NCI-H128 (cell line): Measurements from ENCODE around the gene HECTD3.

ENCODE experiments used
- DNase-seq: peaks from one replicate; lab custom pipeline; 2025; ENCODE audit not compliant: unreplicated experiment; lab: John Stamatoyannopoulos, UW

The HECTD3 gene

GRCh38 chr1:45010855-45011811 is at the start of gene HECTD3:
Gene HECTD3, minus strand, starts transcription at chr1:45011324. Its CDS starts 67 bp downstream, at chr1:45011257.
- peak; percentile 47 for DNase-seq

GRCh38 chr1:45059829-45060228 is 48.7 kb upstream of the HECTD3 start:
- DNase-seq: no peak

DNA sequence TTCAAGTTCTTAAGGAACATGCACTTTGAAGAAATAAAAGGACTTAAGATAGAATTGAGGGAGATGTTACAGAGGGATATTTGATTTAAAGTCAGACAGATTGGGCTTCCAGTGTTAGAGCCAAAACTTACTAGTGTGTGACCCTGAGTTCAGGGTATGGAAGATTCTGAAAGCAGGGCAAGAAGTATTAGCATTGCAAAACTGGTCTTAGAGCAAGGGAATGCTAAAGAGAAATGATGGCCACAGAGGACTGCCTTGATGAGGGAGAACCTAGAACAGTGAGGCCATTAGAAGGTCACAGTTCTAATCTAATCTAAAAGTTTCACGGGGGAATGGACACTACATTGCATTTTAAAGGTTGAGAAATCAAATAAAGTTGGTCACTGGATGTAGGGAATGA is 46.4 kb upstream of the HECTD3 start:
- no peak for DNase-seq

DNA sequence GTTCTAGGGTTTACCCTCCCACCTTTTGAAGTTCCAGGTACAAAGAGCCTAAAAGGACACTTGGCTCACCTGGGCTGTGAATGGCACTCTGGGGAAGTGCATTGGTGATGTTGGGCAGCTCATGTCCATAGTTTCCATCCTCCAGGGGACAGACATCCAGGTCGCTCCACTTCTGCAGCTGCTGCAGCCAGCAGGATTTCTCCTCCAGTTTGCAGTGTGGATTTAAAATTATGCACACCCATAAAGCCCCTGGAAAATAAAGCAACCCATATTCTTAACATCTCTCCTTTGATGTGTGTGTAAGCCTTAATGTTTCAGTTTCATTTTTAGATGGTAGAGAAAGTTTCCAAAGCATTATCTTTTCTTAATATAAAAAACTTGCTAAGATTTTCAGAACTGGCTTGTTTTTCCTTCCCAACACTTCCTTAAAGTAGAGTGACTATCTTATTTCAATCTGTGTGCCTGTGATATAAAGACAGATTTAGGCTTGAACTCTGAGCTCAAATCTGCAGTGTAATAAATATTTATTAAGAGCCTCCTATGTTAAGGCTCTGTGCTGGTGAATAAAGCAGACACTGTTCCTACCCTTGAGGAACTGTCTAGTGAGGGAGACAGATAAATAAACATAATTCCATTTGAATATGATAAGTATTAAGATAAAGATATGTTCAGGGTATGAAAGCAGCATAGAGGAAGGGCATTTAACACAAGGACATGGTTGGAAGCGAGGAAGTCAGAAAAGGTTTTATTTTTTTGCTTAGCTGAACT is 40.1 kb upstream of the HECTD3 start:
- no peak for DNase-seq

GRCh38 chr1:45047032-45047431 is 35.9 kb upstream of the HECTD3 start:
- no peak for DNase-seq

DNA sequence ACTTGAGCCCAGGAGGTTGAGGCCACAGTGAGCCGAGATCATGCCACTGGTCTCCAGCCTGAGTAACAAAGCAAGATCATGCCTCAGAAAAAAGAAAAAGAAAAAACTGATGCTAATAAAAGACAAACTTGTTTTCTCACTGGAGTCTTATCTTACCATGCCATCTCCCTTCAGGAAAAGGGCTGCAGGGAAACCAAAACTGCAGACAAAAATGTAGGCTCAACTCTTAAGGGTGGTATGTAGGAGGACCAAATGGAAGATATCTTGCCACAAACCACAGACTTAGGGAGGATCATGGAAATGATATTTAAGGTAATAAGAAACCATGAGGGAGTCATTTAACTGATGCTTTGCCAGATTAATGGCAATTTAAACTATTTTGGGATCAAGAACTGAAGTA is 33.8 kb upstream of the HECTD3 start:
- DNase-seq: no peak

- DNase-seq: no peak
These were observed 32.0 kb upstream of the HECTD3 start for GRCh38 chr1:45043094-45043493.

DNA sequence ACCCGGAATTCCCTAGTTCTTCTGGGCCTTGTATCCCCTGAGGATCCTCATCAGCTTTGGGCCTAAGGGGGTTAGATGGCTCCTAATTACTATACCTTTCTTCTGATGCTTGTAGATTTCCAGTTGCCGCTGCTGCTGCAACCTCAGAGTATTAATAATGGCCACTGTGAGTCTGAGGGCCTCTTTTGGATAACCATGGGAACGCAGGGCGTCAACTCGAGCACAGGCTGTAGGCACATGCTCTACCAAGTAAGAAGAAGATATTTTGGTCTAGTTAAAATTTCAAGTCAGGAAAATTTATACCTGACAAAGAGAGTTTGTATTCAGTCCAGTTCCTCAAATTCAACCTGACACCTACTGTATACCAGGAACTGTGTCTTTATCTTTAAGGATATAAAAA is 29.2 kb upstream of the HECTD3 start:
- no peak for DNase-seq

- DNase-seq: no peak
These were observed 27.7 kb upstream of the HECTD3 start for GRCh38 chr1:45038661-45039364.

GRCh38 chr1:45038240-45038639 is 27.1 kb upstream of the HECTD3 start:
- DNase-seq: no peak

DNA sequence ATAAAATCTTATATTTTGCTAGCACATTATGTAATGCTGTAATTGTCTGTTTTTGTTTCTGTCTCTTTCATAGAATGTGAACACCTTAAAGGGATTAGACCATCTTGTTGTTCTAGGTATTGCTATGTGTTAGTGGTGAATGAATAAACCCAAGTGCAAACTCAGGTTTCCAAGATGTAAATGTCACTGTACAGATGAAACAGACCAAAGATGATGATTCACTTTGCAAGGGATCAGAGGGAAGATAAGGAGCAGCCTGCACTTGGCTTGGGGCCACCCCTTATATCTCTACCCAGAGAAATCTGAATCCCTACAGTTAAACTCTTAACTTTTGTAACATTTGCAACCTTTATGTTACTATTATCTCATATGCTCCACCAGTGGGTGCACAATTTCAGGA is 26.3 kb upstream of the HECTD3 start:
- no peak for DNase-seq

- no peak for DNase-seq
These were observed 24.6 kb upstream of the HECTD3 start for GRCh38 chr1:45035631-45036301.

- no peak for DNase-seq
These were observed 22.2 kb upstream of the HECTD3 start for GRCh38 chr1:45033356-45033755.

DNA sequence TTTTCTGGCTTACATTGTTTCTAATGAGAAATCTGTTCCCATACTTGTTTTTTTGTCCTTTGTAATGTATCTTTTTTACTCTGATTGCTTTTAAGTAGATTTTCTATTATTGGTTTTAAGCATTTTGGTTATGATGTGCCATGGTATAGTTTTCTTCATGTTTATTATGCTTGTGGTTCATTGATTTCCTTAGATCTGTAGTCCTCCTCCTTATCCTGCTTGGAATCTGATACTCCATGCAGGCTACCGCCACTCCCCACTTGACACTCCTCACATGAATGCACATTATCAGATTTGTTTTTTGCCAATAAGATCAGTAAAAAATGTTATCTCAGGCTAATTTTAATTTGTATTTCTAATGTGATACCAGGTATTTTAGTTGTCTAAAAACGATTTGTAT is 21.7 kb upstream of the HECTD3 start:
- no peak for DNase-seq

GRCh38 chr1:45026446-45026845 is 15.3 kb upstream of the HECTD3 start:
- no peak for DNase-seq

DNA sequence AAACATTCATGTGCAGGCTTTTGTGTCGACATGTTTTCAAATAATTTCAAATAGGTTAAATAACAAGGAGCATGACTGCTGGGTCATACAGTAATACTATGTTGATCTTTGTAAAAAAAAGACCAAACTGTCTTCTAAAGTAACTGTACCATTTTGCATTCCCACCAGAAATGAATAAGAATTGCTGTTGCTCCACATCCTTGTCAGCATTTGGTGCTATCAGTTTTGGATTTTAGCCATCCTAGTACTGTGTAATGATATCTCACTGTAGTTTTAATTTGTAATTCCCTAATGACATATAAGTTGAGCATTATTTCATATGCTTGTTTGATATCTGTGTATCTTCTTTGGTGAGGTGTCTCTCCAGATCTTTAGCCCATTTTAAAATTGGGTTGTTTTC is 12.5 kb upstream of the HECTD3 start:
- DNase-seq: no peak

DNA sequence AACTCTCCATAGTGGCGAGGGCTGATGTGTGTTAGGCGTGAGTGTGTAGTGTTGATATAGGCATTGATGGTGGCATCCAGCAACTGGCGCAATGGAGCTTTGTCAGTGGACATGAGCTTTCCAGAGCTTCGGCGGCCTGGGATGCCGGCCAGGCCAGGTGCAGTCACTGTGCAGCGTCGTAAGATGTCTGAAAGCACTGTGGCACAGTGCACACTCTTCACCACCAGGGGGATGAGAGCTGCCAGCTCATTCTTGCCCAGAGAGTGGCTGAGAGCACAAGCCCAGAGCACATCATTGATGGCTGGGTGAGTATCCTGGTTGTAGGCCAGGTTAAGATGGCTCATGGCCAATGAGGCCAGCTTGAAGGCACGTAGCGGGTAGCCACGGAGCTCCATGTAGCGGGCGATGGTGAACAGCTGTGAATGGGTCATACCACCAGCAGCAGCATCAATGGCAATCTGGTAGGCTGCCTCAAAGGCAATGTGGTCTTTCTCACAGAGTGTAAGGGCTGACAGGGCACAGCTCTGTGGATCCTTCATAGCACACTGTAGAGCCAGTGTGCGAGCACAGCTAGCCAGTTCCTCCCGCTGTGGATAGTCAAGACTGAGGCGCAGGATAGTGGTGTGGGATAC is 7.6 kb upstream of the HECTD3 start:
- peak; percentile 28 for DNase-seq

DNA sequence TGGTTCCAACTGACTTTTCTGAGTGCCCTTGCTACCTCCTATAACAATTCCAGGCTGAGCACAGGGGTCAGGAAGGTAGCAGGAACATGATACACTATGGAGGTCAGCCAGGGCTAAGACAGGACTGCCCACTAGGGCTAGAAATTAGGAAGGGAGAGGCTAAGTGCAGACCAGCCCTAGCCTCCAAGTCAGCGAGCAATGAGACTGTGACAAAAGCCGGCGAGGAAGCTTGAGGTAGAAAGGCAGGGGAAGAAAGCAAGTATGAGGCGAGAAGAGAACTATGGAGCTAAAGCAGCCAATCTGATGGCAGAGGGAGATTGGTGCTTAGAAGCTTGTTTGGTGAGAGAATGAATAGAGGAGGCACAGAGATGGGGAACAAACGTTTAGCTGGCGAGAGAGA is 5.6 kb upstream of the HECTD3 start:
- DNase-seq: no peak

DNA sequence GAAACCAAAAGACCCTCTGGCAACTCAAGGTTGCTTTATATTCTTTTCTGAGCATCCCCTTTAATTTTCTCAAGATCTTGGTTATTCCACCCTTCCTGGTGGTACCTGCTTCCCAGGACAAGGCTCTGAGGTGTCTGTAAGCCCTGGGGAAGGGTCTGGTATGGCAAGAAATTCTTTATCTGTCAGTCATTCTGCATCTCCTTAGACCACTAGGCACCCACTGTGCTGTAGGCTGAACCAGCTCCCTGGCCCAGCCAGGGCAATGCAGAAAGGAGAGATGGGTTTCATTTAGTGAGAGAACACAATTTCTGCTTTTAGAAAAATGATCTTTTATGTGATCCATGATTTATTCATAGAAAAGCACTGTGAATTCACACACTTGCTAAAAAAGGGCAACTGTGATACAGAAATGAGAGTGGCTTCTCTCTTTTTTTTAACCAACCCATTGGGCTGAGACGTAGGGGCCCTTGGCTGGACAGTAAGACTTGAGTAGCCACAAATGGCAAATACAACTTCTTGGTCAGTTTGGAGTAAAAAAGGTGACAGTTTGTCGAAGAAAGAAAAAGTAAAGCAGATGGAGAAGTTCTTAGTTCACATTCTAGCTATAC is 5.1 kb upstream of the HECTD3 start:
- no peak for DNase-seq

- DNase-seq: no peak
These were observed 4.6 kb upstream of the HECTD3 start for GRCh38 chr1:45015683-45016082.
